Activated T-cell treated with anti-CD3 and anti-CD28 coated beads for 24 hours (primary cell): ENCODE measurements around the gene NID2.

Experiments used
- DNase-seq: peaks from one replicate; pipeline ENCODE4 v3.0.0-alpha.2; 2020; ENCODE audit warnings: low read depth

The NID2 gene

DNA sequence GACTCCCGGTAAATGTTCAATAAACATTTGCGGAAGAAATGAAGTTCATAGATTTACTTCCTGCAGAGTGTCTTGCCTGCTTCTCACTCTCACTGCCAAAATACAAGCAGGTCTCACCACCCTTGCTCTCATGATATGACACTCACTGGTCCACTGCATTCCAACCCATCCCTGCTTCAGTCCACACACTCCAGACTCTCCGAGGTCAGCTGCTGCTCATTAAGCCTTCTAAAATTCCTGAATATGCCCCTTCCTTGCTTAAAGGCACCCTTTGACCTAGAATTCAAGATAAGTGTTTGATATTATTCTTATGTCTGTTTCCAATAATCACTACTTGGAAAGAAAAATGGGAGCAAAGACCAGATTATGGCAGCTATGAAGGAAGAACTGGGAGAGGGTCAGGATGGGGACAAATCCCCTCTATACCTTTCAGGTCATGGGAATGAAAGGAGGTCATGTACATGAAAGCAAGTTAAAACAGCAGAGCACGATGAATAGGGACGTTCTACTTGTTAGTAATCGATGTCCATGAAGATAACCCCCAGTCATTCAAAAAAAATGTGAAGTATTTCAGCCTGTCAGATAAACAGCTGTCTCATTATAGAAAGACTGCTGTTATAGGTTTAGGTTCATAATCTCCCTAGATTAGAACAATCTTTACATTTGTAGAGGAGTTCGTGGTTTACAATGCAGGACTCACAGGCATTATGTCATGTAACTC is 10.5 kb upstream of the NID2 start:
- DNase-seq = no peak

DNA sequence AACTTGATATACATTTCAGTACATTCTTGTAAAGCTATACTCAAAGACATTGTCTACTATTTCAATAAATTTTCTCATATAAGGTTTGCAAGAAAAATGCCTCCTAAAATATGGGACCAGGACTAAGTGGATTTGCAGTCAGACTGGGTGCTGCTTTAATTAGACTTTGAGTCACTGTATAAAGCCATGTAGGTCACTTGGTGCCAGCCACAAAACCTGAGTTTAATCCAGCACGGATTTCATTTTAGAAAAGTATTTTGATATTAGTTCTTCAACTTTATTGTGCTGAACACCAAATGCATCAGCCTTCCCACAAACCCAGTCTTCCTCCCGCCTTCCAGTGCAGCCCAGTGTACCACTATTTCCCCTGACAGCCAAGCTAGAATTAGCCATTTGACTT is 9.9 kb upstream of the NID2 start:
- no peak for DNase-seq

DNA sequence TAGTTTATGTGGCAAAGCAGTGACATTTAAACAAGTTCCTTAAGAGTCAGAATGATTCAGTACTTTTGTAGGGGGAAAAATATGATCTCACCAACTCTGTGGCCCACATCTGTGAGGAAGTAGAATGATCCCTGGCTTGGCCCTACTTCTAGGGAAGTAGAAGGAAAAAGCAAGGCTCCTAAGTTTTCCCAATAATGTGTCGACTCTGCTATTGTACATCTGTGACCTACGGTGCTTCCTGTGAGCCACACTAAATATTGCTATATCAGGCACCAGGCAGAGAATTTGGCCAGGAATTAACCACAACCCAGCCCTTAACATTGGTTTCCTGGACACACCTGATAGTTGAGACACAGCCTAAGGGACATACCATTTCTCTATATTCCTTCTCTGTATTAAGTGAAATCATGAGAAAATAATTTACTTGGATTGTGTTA is 9.3 kb upstream of the NID2 start:
- DNase-seq = no peak

DNA sequence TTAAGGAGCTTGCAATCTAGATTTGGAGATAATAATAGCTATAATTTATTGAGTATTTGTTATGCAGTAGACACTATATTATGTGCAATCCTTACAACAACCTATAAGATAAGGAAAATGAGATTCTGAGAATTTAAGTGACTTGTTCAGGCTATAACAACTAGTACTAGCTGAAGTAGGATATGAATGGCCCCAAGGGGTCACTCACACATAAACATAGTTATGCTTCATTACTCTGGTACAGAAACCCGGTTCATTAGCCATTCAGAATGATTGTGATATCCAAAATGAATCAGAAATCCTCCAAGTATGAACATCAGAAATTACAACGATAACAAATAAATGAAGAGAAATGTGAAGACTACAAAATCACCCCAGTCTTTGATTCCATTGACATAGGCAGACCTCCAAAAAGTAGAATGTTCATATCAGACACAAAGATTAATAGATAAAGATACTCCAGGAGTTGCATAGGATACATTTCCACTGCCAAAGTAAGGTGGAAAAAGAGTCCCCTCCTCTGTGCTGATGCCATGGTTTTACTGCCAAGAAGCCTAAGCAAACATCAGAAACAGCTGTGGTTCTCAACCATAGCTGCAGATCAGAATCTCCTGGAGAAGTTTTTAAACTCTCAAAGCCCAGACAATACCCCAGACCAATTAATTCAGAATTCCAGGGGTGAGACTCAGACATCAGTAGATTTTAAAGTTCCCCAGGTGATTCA is 8.6 kb upstream of the NID2 start:
- no peak for DNase-seq

DNA sequence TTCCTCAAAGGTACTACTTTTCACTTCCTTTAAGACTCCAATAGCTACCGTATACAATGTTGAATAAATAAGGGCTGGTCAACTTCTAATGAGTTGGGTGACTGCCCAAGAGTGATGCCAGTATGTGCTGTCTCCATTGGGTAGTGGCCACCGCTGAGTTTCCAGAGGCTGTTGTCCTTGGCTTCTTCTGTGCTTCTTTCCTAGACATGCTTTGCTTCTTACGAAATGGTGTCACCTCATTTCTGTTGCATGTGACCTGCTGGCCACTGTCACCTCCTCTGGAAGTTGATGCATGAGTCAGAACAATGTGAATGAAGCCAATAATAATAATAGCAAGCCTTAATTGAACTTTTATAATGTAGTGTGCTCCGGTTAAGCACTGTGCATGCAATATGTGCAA is 7.5 kb upstream of the NID2 start:
- DNase-seq = no peak

DNA sequence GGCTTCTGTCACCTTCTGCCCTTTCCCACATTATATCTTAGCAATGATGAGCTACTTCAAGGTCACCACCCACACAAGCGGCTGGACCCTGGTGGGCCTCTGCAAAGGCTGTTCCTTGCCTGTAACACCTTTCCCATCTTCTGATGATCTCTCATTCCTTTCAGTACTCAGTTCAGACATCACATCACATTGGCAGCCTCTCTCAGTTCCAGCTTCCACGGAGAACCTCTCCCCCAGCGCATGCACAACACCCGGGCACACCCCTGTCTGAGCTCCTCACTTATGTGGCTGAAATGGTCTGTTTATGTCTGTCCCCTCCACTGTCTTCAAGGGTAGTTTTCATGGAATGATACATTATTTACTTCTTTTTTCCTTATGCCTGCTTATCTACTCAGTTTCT is 6.5 kb upstream of the NID2 start:
- DNase-seq = no peak

DNA sequence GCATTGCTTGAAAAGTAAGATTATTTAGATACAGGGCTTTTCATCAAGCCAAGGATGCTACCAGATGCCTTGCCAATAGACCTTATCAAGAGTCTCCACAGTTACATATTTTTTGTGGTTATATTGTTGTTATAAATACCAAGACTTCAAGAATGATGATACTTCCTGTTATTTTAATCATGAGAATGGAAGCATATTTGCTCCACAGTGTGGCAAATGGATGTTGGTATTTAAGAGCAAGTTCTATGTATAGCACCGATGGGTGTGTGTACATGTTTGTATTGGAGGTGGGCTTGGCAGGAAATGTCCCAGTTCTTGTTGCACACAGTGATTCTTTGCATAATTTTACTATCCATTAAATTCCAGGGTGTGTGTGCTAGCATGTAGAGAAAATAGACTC is 4.4 kb upstream of the NID2 start:
- no peak for DNase-seq

DNA sequence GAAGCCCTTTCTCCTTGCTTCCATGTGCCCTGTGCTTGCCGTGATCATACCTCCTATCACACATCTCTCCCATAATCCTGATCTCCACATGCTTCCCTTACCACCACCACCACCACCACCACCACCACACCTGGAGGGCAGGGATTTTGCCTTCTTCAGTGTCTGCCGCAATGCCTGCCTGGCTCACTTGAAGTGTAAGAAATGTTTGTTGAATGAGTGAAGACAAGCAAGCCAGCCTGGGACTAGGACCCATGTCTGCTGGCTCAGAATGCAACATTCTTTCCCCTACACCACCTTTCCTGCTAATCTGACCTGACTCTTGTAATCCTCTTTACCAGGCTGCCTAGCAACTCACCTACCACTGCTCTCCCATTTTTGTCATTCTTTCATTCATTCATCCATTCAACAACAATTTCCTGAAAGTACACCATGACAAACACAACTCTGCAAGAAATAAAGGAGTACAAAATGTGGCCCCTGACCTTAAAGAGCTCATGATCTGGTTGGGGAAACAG is 3.5 kb upstream of the NID2 start:
- DNase-seq = no peak

DNA sequence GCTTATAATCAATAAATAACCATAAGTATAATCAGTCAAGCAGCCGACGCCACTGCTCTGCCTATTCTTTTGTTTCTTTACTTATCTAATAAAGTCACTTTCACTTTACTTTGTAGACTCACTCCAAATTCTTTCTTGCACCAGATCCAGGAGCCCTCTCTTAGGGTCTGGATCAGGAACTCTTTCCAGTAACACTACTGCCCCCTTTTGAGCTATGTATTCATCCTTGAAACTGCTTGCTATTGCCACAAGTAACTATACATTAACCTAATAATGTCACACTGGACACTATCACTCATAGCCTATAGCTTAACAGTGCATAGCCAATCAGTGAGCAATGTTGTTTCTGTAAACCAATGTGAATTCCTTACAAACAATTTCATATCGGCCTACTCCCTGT is 2.8 kb upstream of the NID2 start:
- no peak for DNase-seq

DNA sequence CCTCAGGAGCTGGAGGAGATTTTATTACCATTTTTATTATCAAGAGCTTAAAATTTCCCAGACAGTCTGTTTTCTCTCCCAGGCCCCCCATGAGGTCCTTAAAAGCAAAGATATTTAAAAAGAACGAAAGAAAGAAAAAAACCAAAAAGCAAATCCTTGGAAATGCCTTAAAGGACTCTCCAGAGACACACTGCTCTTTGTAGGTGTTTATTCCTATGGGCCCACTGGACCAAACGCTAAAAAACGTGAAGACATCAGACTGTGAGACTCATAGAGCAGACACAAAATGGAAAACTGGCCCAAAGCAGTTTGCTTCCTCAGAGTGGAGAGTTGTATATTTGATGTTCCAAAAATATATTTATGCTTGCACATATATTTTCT is 1.2 kb upstream of the NID2 start:
- DNase-seq = no peak

DNA sequence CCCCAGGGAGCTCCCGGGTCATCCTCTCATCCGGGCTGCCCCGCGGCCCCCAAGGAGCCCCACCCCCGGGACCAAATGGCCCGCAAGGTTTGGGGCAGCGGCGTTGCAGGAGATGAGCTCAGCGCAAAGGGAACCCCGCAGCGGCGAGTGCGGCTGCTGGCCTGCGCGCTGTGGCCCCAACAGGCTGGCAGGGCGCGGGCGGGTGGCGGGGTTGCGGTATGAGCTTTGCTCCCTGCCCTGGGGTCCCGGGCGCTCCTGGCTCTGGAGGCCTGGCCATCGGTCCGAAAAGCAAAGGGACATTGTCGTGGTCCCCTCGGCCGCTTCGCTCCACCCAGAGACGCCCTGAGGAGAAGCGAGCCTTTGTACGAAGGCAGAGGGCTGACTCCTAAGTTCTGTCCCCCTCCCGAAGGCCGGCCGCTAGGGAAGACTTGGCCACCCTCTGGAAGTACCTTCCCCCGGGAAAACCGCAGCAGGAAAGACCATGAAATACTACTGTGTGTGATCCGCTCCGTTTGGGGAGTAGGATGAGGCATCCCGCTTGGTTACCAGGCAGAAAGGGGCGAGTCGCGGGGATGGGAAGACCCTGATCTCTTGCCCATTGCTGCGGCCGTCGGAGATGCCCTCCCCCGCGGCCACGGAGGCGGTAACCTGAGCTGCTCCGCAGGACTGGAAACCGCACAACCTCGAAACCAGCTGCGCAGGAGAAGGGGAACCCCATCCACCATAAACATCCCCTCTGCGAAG is 620 bp upstream of the NID2 start:
- no peak for DNase-seq

DNA sequence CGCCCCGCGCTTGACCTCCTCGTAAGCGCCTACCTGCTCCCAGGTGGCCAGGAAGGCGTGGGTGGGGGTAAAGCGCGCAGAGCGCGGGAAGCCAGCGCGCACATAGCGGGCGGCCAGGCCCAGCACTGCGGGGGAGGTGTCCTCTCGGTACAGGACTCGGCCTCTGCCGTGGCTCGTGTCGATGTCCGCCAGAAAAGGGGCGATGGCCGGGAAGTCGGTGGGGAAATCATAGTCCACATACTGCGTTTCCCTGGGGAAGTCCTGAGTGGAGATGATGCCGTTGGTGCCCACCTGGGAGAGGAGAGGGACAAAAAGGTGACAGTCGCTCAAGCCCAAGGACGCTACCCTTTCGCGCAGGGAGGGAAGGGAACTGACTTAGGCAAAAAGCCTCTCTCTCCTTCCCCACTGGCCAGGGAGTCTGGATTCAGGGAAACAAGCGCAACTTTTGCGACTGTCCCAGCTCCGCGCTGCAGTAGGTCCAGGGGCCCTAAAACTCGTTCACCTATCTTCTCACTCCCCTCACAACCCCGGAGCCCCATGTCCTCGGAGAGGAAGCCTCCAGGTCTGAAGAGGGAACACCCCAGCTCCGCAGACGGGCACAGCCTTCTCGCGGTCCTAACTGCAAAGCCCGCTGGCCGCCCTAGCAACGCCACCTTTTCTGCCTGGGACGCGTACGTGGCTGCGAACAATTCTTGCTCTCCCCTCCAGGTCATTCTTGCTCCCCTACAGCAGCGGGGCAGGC is 815 bp downstream of the NID2 start:
- DNase-seq = no peak

DNA sequence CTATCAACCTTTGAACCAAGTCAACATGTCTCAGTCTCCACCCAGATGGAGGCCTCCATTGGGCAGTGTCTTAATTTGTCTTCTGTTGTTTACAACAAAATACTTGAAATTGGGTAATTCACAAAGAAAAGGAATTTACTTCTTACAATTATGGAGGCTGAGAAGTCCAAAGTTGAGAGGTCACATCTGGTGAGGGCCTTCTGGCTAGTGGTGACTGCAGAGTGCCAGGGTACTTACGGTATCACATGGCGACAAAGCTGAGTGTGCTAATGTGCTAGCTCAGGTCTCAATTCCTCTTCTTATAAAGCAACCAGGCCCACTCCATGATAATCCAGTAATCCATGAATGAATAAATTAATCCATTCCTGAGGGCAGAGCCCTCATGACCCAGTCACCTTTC is 4.7 kb downstream of the NID2 start:
- DNase-seq = no peak

DNA sequence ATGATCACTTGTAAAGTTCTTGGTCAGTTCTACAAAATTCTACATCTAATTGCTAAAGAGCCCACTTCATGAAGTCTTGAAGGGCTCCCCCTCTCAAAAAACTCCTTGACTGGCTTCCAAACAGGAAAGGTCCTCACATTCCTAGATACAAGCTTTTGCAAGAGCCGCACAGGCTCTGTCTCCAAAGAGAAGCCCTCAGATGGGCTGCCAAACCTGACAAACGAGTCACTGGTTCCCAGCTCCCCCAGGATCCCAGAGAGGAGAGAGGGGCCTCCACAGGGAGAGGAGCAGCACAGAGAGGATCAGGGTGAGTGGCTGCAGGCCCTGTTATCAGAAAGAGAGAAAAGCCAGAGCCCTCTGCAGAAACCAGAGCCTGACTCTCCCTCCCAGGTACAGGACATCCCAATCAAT is 5.8 kb downstream of the NID2 start:
- no peak for DNase-seq

DNA sequence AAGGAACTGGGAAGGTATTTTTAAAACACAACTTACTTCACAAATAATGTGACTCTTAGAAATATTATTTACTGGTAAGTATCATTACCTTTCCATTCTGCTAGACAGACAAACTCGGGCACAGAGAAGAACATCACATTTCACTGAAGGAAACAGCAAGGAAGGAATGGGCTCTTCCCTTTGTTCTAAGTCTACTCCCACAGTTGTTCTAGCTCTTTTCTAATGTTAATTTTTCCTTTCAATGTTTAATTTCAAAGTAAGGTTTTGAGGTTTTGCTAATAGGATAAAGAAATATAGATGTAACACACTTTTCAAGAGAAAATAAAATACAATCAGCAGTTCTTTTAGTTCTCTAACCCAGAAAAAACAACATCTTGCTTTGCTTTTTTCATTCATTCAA is 7.0 kb downstream of the NID2 start:
- DNase-seq = no peak

DNA sequence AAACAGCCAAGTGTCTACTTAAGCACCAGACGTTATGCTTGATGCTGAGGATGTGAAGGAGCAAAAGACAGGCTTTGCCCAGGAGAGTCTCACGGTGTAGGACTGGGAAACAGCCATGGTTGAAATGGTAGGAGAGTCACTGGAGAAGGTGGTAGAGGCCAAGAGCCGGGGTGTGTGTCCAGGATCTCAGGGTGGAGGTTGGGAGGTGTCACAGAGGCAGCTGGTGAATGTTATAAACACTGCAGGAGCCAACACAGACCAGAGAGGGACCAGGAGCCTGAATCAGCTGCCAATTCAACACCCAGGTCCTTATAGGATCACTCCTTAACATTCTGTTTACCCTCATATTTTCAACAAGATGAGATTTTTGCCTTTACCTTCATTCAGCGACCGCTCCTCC is 7.5 kb downstream of the NID2 start:
- DNase-seq = no peak

DNA sequence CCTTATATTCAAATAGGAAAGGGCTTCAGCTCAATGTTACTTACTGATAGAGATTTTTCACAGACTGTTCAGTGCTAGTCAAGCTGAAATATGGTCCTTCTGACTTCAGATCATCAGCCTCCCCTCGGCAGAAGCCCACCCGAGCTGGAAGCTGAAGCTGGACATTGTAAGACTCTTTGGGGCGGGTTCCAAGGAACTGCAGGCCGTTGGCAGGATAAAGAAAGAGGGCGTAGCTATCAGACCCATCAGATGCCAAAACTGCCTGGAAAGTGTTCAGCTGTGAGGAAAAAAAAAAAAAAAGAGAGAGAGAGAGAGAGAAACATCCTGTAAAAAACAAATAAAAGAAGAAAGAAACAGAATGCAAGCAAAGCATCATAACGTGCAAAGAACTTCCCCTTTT is 8.8 kb downstream of the NID2 start:
- no peak for DNase-seq

DNA sequence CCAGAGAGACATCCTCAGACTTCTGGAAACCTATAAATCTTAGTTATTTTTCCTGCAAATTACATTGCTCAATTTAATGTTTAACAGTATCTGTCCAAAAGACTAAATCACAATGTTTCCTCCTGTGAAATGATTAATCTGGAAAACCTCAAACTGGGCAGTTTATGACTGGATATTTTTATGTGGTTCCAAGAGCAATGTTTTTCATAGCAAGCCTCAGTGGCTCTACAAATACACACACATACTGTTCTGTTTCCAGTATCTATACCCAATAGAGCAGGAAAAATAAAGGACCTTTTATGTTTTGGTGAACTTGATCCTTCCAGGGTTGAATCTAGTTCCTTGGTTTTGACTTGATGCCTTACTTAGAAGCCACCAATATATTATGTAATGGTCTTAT is 9.2 kb downstream of the NID2 start:
- DNase-seq = no peak

DNA sequence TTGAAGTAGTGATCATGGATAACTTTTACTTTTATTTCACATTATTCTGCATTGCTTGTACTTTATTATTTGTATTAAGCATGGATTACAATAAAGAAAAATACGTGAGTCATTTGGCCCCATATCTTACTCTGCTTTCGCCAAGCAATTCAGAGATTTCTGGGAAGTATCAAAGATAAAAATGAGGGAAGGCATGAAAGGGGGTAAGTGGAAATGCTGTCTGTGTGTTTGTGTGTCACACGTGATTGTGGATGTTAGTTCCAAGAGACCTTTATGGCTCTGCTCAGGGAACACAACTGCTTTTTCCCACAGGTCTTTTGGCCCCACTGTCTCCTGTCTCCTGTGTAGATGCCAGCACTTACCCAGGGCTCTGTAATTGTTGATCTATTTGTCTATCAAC is 10.5 kb downstream of the NID2 start:
- DNase-seq = no peak

DNA sequence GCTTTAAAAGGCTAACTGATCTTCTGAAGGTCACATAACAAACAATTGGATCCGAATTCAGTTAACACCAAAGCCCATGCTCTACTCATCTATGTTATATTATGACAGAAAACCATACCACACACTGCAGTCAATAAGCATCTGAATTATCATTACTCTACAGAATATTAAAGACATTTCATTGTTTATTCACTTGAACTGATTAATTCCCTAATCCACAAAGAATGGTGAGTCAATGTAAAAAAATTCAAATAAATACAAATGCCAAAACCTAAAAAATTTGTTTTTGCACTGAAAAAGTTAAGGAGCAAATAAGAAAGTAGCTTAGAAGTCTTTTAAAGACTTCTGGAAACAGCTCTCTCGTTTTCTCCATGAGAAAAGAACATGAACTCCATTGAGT is 13.7 kb downstream of the NID2 start:
- DNase-seq = no peak

DNA sequence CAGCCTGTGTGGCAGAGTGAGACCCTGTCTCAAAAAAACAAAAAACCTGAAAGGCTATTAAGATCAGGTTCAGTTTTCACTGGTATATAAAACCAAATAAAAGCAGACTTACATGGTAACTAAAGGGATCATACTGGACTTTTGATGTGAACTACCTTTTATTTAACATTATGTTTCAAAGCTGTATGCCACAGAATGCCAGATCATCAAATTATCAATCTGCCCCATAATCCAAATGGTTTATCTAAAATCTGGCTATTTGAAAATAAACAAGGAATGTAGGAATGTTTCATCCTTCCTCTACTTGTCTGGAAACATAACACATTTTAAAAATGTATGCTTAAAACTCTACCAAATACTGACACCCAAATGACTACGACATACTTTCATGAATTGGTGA is 14.2 kb downstream of the NID2 start:
- no peak for DNase-seq

DNA sequence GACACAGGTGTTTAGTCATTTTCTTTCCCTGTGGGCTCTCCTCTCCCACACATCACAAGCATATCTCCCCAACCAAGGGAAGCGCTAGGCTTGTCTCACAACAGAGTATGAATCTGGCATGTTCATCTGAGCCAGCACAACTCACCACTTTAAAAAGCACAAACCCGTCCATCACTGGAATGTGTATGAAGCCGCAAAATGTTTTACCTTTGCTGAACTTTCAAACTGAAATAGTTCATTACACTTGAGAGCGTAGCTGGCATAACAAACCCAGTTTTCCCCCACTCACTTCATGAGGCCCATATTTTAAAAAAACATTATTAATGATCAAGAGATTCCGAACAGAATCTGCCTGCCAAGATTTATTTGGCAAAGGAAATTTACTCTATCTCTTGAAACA is 15.8 kb downstream of the NID2 start:
- no peak for DNase-seq
